ENCODE measurements around the gene TRIM25.
A peak's percentile ranks its signal among the peaks of the same experiment; 100 is the strongest.

Gene TRIM25

DNA sequence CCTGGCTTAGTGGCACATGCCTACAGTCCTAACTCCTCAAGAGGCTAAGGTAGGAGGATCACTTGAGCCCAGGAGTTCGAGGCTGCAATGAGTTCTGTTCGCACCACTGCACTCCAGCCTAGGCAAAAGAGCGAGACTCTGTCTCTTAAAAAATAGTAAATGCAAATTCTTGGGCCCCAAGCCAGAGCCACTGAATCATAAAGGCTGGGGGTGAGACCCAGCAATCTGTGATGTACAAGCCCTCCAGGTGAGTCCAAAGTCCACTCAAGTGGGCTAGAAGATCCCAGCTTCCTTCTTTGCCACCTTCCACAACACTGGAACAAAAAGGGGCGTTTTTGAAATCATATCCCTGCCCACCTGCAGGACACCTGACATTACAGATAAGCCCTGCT, 16.9 kb downstream of the TRIM25 start:
- DNase-seq = no peak
- 91% methylated on average over 4 of the region's 4 CpGs for WGBS (ENCODE audit: insufficient coverage)
- ChIA-PET POLR2A (interaction anchor here (0.6 kb wide), 1 partner anchor 63 kb away, joined by 3 read pairs; the partner anchor contains the start of gene DGKE), CTCF (interaction anchor here (0.7 to 1.7 kb wide), 3 partner anchors 9 to 39 kb away, joined by 3 to 7 read pairs (median 4); no protein-coding TSS in a partner anchor)
- no peaks in the 10 kb centered on the region for H3K4me1 ChIP-seq (ENCODE audit: control extremely low read depth in 1 of 4, control insufficient read depth in 4 of 4, insufficient read depth in 4 of 4, low read length in 3 of 4)
- no peaks in the 10 kb centered on the region for H3K27me3 ChIP-seq (replicated peaks in 2 of 5; ENCODE audit: control insufficient read depth in 4 of 5, insufficient read depth in 5 of 5, low read length in 4 of 5)
- H3K4me3 ChIP-seq (ENCODE audit: control insufficient read depth in 1 of 7, extremely low read depth in 1 of 7, insufficient read depth in 4 of 7, low read depth in 2 of 7, low read length in 6 of 7) = no peak overlapping the region
- H3K27ac ChIP-seq (ENCODE audit: insufficient read depth in 1 of 2, low read depth in 1 of 2, low read length in 2 of 2, poor library complexity in 1 of 2, severe bottlenecking in 2 of 2) = no peak overlapping the region
- H3K36me3 ChIP-seq (ENCODE audit: control insufficient read depth in 4 of 4, insufficient read depth in 4 of 4, low read length in 3 of 4) = peaks cover 11 to 90% (median 81%) of the 10 kb centered on the region in 4 experiments
- no peaks in the 10 kb centered on the region for H3K9me3 ChIP-seq (ENCODE audit: control extremely low read depth in 1 of 5, control insufficient read depth in 4 of 5, insufficient read depth in 2 of 5, low read depth in 1 of 5, low read length in 4 of 5)

GRCh38 chr17:56896217-56896967, 17.5 kb downstream of the TRIM25 start:
- no peaks in the 10 kb centered on the region for H3K27me3 ChIP-seq (replicated peaks in 2 of 5; ENCODE audit: control insufficient read depth in 4 of 5, insufficient read depth in 5 of 5, low read length in 4 of 5)
- no peak for DNase-seq
- H3K4me1 ChIP-seq (ENCODE audit: control extremely low read depth in 1 of 4, control insufficient read depth in 4 of 4, insufficient read depth in 4 of 4, low read length in 3 of 4) = no peaks in the 10 kb centered on the region
- ChIA-PET POLR2A (interaction anchor here (0.6 kb wide), 1 partner anchor 62 kb away, joined by 3 read pairs; the partner anchor contains the start of gene DGKE), CTCF (interaction anchor here (0.7 kb wide), 1 partner anchor 40 kb away, joined by 3 read pairs; no protein-coding TSS in a partner anchor)
- no peak overlapping the region for H3K4me3 ChIP-seq (ENCODE audit: control insufficient read depth in 1 of 7, extremely low read depth in 1 of 7, insufficient read depth in 4 of 7, low read depth in 2 of 7, low read length in 6 of 7)
- H3K36me3 ChIP-seq (ENCODE audit: control insufficient read depth in 4 of 4, insufficient read depth in 4 of 4, low read length in 3 of 4) = peaks cover 14 to 90% (median 81%) of the 10 kb centered on the region in 4 experiments
- H3K9me3 ChIP-seq (ENCODE audit: control extremely low read depth in 1 of 5, control insufficient read depth in 4 of 5, insufficient read depth in 2 of 5, low read depth in 1 of 5, low read length in 4 of 5) = no peaks in the 10 kb centered on the region
- no peak overlapping the region for H3K27ac ChIP-seq (ENCODE audit: insufficient read depth in 1 of 2, low read depth in 1 of 2, low read length in 2 of 2, poor library complexity in 1 of 2, severe bottlenecking in 2 of 2)
- WGBS (ENCODE audit: insufficient coverage) = 75% methylated on average over 1 of the region's 3 CpGs

DNA sequence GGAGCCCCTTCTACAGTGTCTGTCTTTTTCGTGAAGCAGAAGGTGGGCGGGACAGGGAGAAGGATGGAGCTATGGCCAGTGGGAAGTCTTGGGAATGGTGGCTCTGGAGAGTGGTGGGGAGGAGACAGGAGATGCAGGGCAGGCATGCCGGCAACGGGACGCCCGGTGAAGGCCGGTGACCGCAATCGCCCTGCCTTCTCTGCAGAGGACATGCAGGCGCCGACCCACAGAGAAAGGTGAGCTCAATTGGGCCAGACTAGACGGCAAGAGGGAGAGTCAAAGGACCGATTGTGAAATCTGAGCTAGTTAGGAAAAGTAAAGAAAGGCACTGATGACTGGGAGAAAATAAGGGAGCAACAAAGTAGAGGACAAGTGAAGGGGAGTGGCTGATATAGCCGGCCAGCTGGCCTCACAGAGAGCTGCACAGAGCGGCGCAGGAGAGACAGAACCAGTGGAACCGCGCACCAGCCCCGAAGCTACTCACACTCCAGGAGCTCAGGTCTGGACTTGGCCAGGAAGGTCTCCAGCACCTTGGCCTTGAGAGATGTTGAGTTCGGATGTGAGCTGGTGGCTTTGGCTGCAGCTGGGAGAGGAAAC, 18.9 kb downstream of the TRIM25 start:
- POLR2A ChIA-PET = no interaction called here
- no peaks in the 10 kb centered on the region for H3K9me3 ChIP-seq (ENCODE audit: control extremely low read depth in 1 of 5, control insufficient read depth in 4 of 5, insufficient read depth in 2 of 5, low read depth in 1 of 5, low read length in 4 of 5)
- no peak overlapping the region for H3K27ac ChIP-seq (ENCODE audit: insufficient read depth in 1 of 2, low read depth in 1 of 2, low read length in 2 of 2, poor library complexity in 1 of 2, severe bottlenecking in 2 of 2)
- H3K4me1 ChIP-seq (ENCODE audit: control extremely low read depth in 1 of 4, control insufficient read depth in 4 of 4, insufficient read depth in 4 of 4, low read length in 3 of 4) = no peaks in the 10 kb centered on the region
- CTCF ChIA-PET = interaction anchor here (0.7 to 6.2 kb wide), 5 partner anchors 9 to 31 kb away, joined by 3 to 24 read pairs (median 3); no protein-coding TSS in a partner anchor
- WGBS (ENCODE audit: insufficient coverage) = 97% methylated on average over 20 of the region's 20 CpGs
- no peaks in the 10 kb centered on the region for H3K27me3 ChIP-seq (replicated peaks in 2 of 5; ENCODE audit: control insufficient read depth in 4 of 5, insufficient read depth in 5 of 5, low read length in 4 of 5)
- H3K36me3 ChIP-seq (ENCODE audit: control insufficient read depth in 4 of 4, insufficient read depth in 4 of 4, low read length in 3 of 4) = peaks cover 19 to 92% (median 76%) of the 10 kb centered on the region in 4 experiments
- DNase-seq = no peak
- no peak overlapping the region for H3K4me3 ChIP-seq (ENCODE audit: control insufficient read depth in 1 of 7, extremely low read depth in 1 of 7, insufficient read depth in 4 of 7, low read depth in 2 of 7, low read length in 6 of 7)

DNA sequence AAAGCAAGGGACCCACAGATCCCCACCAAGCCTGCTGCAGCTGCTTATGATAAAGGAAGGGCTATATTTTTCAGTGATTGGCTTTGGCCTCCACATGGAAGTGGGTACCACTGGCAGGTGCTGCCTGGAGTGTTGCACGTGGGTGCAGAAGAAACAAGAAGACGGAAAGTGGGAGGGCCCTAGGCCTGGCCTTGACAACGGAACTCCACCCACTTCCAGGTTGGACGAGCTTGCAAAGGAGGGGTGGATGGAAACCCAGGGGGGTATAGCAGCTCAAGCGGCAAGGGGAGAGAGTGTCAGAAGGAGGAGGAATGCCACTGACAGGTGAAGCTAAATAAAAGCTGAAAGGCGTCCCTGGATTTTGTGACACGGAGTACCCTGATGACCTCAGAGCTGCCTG, 20.3 kb downstream of the TRIM25 start:
- Histone ChIP-seq H3K4me3 (ENCODE audit: control insufficient read depth in 1 of 7, extremely low read depth in 1 of 7, insufficient read depth in 4 of 7, low read depth in 2 of 7, low read length in 6 of 7) (no peak overlapping the region), H3K36me3 (ENCODE audit: control insufficient read depth in 4 of 4, insufficient read depth in 4 of 4, low read length in 3 of 4) (peaks cover 27 to 93% (median 77%) of the 10 kb centered on the region in 4 experiments), H3K27me3 (replicated peaks in 2 of 5; ENCODE audit: control insufficient read depth in 4 of 5, insufficient read depth in 5 of 5, low read length in 4 of 5) (no peaks in the 10 kb centered on the region), H3K9me3 (ENCODE audit: control extremely low read depth in 1 of 5, control insufficient read depth in 4 of 5, insufficient read depth in 2 of 5, low read depth in 1 of 5, low read length in 4 of 5) (peaks cover 0 to 11% (median 7%) of the 10 kb centered on the region in 5 experiments), H3K27ac (ENCODE audit: insufficient read depth in 1 of 2, low read depth in 1 of 2, low read length in 2 of 2, poor library complexity in 1 of 2, severe bottlenecking in 2 of 2) (no peak overlapping the region), H3K4me1 (ENCODE audit: control extremely low read depth in 1 of 4, control insufficient read depth in 4 of 4, insufficient read depth in 4 of 4, low read length in 3 of 4) (no peaks in the 10 kb centered on the region)
- no peak for DNase-seq
- 95% methylated on average over 7 of the region's 7 CpGs for WGBS (ENCODE audit: insufficient coverage)
- ChIA-PET CTCF (interaction anchor here (0.9 to 6.2 kb wide), 7 partner anchors 11 to 47 kb away, joined by 3 to 24 read pairs (median 4); no protein-coding TSS in a partner anchor), POLR2A (no interaction called here)

DNA sequence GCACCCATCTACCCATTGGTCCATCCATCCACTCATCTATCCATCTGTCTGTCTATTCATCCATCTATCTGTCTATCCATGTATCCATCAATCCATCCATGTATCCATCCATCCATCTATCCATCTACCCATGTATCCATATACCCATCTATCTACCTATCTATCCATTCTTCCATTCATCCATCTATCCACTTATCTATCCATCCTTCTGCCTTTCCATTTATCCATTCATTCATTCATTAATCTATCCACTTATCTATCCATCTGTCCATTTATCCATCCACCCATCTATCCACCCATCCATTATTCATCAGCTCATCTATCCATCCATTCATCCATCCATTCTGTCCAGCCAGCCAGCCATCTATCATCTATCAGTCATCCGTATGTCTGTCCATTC, 21.5 kb downstream of the TRIM25 start:
- peaks cover 37 to 93% (median 80%) of the 10 kb centered on the region in 4 experiments for H3K36me3 ChIP-seq (ENCODE audit: control insufficient read depth in 4 of 4, insufficient read depth in 4 of 4, low read length in 3 of 4)
- POLR2A ChIA-PET = no interaction called here
- 100% methylated on average over 1 of the region's 1 CpG for WGBS (ENCODE audit: insufficient coverage)

DNA sequence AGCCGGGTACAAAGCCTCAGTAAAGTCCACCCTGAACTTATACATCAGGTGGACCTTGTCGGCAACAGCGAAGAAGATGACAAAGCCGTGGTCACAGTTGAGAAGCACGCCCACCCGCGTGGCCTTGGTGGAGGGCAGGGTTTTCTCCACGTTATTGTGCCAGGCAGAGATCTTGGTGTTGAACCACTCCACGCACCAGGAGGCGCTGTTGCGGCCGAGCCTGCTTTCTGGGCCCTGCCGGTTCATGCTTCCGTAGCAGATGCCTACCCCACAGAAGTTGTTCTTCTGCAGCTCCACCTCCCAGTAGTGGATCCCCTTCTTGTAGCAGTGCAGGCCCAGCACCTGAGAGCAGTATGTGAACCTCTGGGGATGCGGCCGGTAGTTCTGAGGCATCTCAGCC, 22.1 kb downstream of the TRIM25 start:
- Histone ChIP-seq H3K4me3 (ENCODE audit: control insufficient read depth in 1 of 7, extremely low read depth in 1 of 7, insufficient read depth in 4 of 7, low read depth in 2 of 7, low read length in 6 of 7) (no peak overlapping the region), H3K36me3 (ENCODE audit: control insufficient read depth in 4 of 4, insufficient read depth in 4 of 4, low read length in 3 of 4) (peaks cover 39 to 93% (median 78%) of the 10 kb centered on the region in 4 experiments), H3K27me3 (replicated peaks in 2 of 5; ENCODE audit: control insufficient read depth in 4 of 5, insufficient read depth in 5 of 5, low read length in 4 of 5) (no peaks in the 10 kb centered on the region), H3K4me1 (ENCODE audit: control extremely low read depth in 1 of 4, control insufficient read depth in 4 of 4, insufficient read depth in 4 of 4, low read length in 3 of 4) (no peaks in the 10 kb centered on the region), H3K9me3 (ENCODE audit: control extremely low read depth in 1 of 5, control insufficient read depth in 4 of 5, insufficient read depth in 2 of 5, low read depth in 1 of 5, low read length in 4 of 5) (peaks cover 0 to 22% (median 16%) of the 10 kb centered on the region in 5 experiments), H3K27ac (ENCODE audit: insufficient read depth in 1 of 2, low read depth in 1 of 2, low read length in 2 of 2, poor library complexity in 1 of 2, severe bottlenecking in 2 of 2) (no peak overlapping the region)
- 84% methylated on average over 16 of the region's 16 CpGs for WGBS (ENCODE audit: insufficient coverage)
- DNase-seq = peak; percentile 31 to 63 (median 59)
- CTCF ChIA-PET = interaction anchor here (1.2 to 6.2 kb wide), 3 partner anchors 12 to 48 kb away, joined by 3 to 24 read pairs (median 6); no protein-coding TSS in a partner anchor
- POLR2A ChIA-PET = no interaction called here

More for the DNA sequence above, 21.5 kb downstream of the TRIM25 start:
- Histone ChIP-seq H3K4me1 (ENCODE audit: control extremely low read depth in 1 of 4, control insufficient read depth in 4 of 4, insufficient read depth in 4 of 4, low read length in 3 of 4) (no peaks in the 10 kb centered on the region), H3K27ac (ENCODE audit: insufficient read depth in 1 of 2, low read depth in 1 of 2, low read length in 2 of 2, poor library complexity in 1 of 2, severe bottlenecking in 2 of 2) (no peak overlapping the region), H3K9me3 (ENCODE audit: control extremely low read depth in 1 of 5, control insufficient read depth in 4 of 5, insufficient read depth in 2 of 5, low read depth in 1 of 5, low read length in 4 of 5) (peaks cover 0 to 22% (median 16%) of the 10 kb centered on the region in 5 experiments), H3K27me3 (replicated peaks in 2 of 5; ENCODE audit: control insufficient read depth in 4 of 5, insufficient read depth in 5 of 5, low read length in 4 of 5) (no peaks in the 10 kb centered on the region), H3K4me3 (ENCODE audit: control insufficient read depth in 1 of 7, extremely low read depth in 1 of 7, insufficient read depth in 4 of 7, low read depth in 2 of 7, low read length in 6 of 7) (no peak overlapping the region)
- CTCF ChIA-PET = interaction anchor here (0.6 to 6.2 kb wide), 7 partner anchors 12 to 139 kb away, joined by 3 to 24 read pairs (median 3); no protein-coding TSS in a partner anchor
- DNase-seq = no peak

Data from common myeloid progenitor, CD34-positive (primary cell).